Coronary artery (tissue), 2 donors: ENCODE measurements around the gene P2RY6.

Experiments used
- DNase-seq: peaks from one replicate; pipeline ENCODE4 v3.0.0-alpha.2; 2017; ENCODE audit warnings: low spot score
- H3K27ac ChIP-seq, 2 donors: fragments of 200-600 bp; sonication (generic); one replicate each; pipeline ENCODE4 v1.5.1; 2016 to 2019
- H3K4me3 ChIP-seq: fragments of 200-600 bp; sonication (generic); 2 replicates; pipeline ENCODE4 v1.5.1; 2016; ENCODE audit warnings: mild to moderate bottlenecking, moderate library complexity
- CTCF ChIP-seq: fragments of 200-600 bp; sonication (generic); IDR thresholded peaks from one replicate; pipeline ENCODE4 v1.5.1; 2019; ENCODE audit warnings: antibody characterized with exemption

P2RY6 gene

GRCh38 chr11:73299751-73300150 is 27.6 kb downstream of the P2RY6 start:
- no peak overlapping the region for H3K27ac ChIP-seq
- no peak for TF ChIP-seq CTCF
- no peak overlapping the region for H3K4me3 ChIP-seq
- DNase-seq = no peak

GRCh38 chr11:73306069-73306841 is 34.1 kb downstream of the P2RY6 start:
- DNase-seq = no peak
- H3K4me3 ChIP-seq = no peak overlapping the region
- peak overlapping the region in 1 of 2 donors; percentile 99 for H3K27ac ChIP-seq
- no peak for TF ChIP-seq CTCF

- H3K27ac ChIP-seq = peak overlapping the region; percentile 96 to 99
- H3K4me3 ChIP-seq = peak overlapping the region; percentile 85
- no peak for DNase-seq
- TF ChIP-seq CTCF = no peak
These were observed 34.8 kb downstream of the P2RY6 start for GRCh38 chr11:73306977-73307322.

- TF ChIP-seq CTCF = peak; percentile 81
- H3K4me3 ChIP-seq = peak overlapping the region; percentile 85
- peak overlapping the region; percentile 96 to 99 for H3K27ac ChIP-seq
- peak; percentile 98 for DNase-seq
These were observed 35.3 kb downstream of the P2RY6 start for GRCh38 chr11:73307323-73308002.

- Histone ChIP-seq H3K4me3 (peak within 1 kb of the TSS; percentile 85), H3K27ac (peak within 1 kb of the TSS; percentile 96 to 99)
- TF ChIP-seq CTCF = no peak
- DNase-seq = peak; percentile 94
These were observed 36.1 kb downstream of the P2RY6 start, which contains the start of gene ARHGEF17 for GRCh38 chr11:73308003-73308960. TSS of gene ARHGEF17 (plus strand) at chr11:73308276. CDS start at chr11:73308639, 363 bp downstream.

GRCh38 chr11:73308961-73309919 is 37.1 kb downstream of the P2RY6 start:
- Histone ChIP-seq H3K4me3 (peak overlapping the region; percentile 85), H3K27ac (peak overlapping the region; percentile 96 to 99)
- no peak for TF ChIP-seq CTCF
- peak; percentile 98 for DNase-seq
